Fibroblast of the aortic adventitia (primary cell): Measurements from ENCODE around the gene FCHSD2. TPM values are rescaled to one million over a fixed set of nuclear protein-coding genes. Genes with fewer than 3 reads are reported as not detected.
"Not testable (repeated sequence)": the region's sequence is repeated elsewhere in the genome, so short reads cannot be mapped to it uniquely, and the experiment has no call there.

Experiments used
- DNase-seq: peaks from one replicate; pipeline ENCODE4 v3.0.0-alpha.2; 2010; ENCODE audit warnings: low read depth
- H3K4me3 ChIP-seq: 2 replicates; pipeline ENCODE4 v1.5.1; 2011; ENCODE audit warnings: low read depth, mild to moderate bottlenecking, control low read depth, low read length, moderate library complexity
- CTCF ChIP-seq: IDR thresholded peaks from 2 replicates; pipeline ENCODE4 v1.5.1; 2011; ENCODE audit warnings: mild to moderate bottlenecking, low read length, control low read depth, inconsistent platforms; ENCODE audit not compliant: insufficient read depth
- total RNA-seq: library from RNA; depleted of rRNA; stranded (reverse); fragments of >200 nt; gene quantifications from 2 replicates; pipeline ENCODE4 v1.2.3, GENCODE V29; 2012; ENCODE audit warnings: low replicate concordance

FCHSD2 gene
- total RNA-seq, 1 donor = 11.3 TPM

GRCh38 chr11:72860010-72860409 lies 282.1 kb downstream of the FCHSD2 start:
- no peak for DNase-seq
- H3K4me3 ChIP-seq = no peak overlapping the region
- no peak for TF ChIP-seq CTCF

- no peak for TF ChIP-seq CTCF
- no peak overlapping the region for H3K4me3 ChIP-seq
- DNase-seq = no peak
Observed at GRCh38 chr11:72859126-72859525, 283.0 kb downstream of the FCHSD2 start.

- DNase-seq, H3K4me3 ChIP-seq: not testable (repeated sequence)
Observed at GRCh38 chr11:72858267-72858666, 283.9 kb downstream of the FCHSD2 start.

GRCh38 chr11:72856551-72857345 lies 285.4 kb downstream of the FCHSD2 start:
- TF ChIP-seq CTCF = no peak
- DNase-seq = peak; percentile 73
- no peak overlapping the region for H3K4me3 ChIP-seq

- no peak for TF ChIP-seq CTCF
- DNase-seq = no peak
- H3K4me3 ChIP-seq = no peak overlapping the region
Observed at GRCh38 chr11:72856065-72856464, 286.1 kb downstream of the FCHSD2 start.

- no peak for TF ChIP-seq CTCF
- H3K4me3 ChIP-seq = no peak overlapping the region
- DNase-seq = no peak
Observed at GRCh38 chr11:72851726-72852125, 290.4 kb downstream of the FCHSD2 start.

- no peak for DNase-seq
- TF ChIP-seq CTCF = no peak
- no peak overlapping the region for H3K4me3 ChIP-seq
Observed at GRCh38 chr11:72850832-72851231, 291.3 kb downstream of the FCHSD2 start.
